GM20000 (cell line): ENCODE data around the gene CDKN2C.
"Not testable (repeated sequence)": the region's sequence is repeated elsewhere in the genome, so short reads cannot be mapped to it uniquely, and the experiment has no call there.

ENCODE experiments used
- DNase-seq: peaks from one replicate; pipeline ENCODE4 v3.0.0; 2012; ENCODE audit warnings: low spot score
- TF ChIP-seq, protein P1 (sequence below): IDR thresholded peaks from 2 replicates; pipeline ENCODE4 v1.5.1; 2012; ENCODE audit warnings: mild to moderate bottlenecking, control low read depth; ENCODE audit errors: extremely low read depth, missing control alignments

CDKN2C gene

GRCh38 chr1:50930965-50931737, 38.9 kb upstream of the CDKN2C start:
- DNase-seq = no peak
- TF ChIP-seq, protein P1, sequence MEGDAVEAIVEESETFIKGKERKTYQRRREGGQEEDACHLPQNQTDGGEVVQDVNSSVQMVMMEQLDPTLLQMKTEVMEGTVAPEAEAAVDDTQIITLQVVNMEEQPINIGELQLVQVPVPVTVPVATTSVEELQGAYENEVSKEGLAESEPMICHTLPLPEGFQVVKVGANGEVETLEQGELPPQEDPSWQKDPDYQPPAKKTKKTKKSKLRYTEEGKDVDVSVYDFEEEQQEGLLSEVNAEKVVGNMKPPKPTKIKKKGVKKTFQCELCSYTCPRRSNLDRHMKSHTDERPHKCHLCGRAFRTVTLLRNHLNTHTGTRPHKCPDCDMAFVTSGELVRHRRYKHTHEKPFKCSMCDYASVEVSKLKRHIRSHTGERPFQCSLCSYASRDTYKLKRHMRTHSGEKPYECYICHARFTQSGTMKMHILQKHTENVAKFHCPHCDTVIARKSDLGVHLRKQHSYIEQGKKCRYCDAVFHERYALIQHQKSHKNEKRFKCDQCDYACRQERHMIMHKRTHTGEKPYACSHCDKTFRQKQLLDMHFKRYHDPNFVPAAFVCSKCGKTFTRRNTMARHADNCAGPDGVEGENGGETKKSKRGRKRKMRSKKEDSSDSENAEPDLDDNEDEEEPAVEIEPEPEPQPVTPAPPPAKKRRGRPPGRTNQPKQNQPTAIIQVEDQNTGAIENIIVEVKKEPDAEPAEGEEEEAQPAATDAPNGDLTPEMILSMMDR = no peak

- DNase-seq = not testable (repeated sequence)
Measured at GRCh38 chr1:50932043-50932442, 38.0 kb upstream of the CDKN2C start.

DNA sequence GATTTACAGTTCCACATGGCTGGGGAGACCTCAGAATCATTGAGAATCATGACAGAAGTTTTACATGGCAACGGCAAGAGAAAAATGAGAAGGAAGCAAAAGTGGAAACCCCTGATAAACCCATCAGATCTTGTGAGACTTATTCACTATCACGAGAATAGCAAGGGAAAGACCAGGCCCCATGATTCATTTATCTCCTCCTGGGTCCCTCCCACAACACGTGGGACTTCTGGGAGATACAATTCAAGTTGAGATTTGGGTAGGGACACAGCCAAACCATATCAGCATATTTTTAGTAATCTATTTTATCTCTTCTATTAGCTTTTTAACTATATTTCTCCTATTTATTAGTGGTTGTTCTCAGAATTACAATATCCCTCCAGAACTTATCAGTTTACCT, 36.3 kb upstream of the CDKN2C start:
- not testable (repeated sequence) for DNase-seq

DNA sequence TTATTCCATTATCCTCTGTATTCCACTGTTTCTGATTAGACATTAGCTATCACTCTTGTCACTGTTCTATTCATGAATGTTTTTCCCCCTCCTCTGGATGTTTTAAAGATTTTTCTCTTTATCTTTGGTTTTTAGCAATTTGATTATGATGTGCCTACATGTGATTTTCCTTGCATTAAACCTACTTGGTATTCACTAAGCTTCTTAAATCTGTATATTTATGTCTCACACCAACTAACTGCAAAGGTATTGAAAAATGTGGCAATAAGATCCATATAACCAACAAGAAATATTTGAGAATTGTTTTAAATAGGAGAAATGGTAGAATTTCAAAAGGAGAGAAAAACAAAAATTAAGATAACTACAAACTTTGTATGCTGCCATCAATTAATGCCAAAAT, 35.2 kb upstream of the CDKN2C start:
- TF ChIP-seq, protein P1 = no peak
- DNase-seq = no peak

DNA sequence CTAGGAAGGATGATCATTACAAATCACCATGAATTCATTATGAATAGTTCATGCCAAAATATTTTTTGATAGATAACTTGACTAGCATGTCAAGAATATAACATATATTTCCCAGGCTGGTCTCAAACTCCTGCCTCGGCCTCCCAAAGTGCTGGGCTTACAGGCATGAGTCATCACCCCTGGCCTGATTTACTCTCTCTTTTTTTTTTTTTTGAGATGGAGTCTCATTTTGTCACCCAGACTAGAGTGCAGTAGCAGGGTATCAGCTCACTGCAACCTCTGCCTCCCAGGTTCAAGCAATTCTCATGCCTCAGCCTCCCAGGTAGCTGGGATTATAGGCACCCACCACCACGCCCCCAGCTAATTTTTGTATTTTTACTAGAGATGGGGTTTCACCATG, 34.8 kb upstream of the CDKN2C start:
- DNase-seq = not testable (repeated sequence)

- no peak for DNase-seq
- TF ChIP-seq, protein P1 = no peak
Measured at GRCh38 chr1:50936321-50936720, 33.7 kb upstream of the CDKN2C start.

GRCh38 chr1:50940291-50940690, 29.8 kb upstream of the CDKN2C start:
- DNase-seq = no peak
- TF ChIP-seq, protein P1 = no peak

- no peak for DNase-seq
- TF ChIP-seq, protein P1 = no peak
Measured at GRCh38 chr1:50942334-50942733, 27.7 kb upstream of the CDKN2C start.

DNA sequence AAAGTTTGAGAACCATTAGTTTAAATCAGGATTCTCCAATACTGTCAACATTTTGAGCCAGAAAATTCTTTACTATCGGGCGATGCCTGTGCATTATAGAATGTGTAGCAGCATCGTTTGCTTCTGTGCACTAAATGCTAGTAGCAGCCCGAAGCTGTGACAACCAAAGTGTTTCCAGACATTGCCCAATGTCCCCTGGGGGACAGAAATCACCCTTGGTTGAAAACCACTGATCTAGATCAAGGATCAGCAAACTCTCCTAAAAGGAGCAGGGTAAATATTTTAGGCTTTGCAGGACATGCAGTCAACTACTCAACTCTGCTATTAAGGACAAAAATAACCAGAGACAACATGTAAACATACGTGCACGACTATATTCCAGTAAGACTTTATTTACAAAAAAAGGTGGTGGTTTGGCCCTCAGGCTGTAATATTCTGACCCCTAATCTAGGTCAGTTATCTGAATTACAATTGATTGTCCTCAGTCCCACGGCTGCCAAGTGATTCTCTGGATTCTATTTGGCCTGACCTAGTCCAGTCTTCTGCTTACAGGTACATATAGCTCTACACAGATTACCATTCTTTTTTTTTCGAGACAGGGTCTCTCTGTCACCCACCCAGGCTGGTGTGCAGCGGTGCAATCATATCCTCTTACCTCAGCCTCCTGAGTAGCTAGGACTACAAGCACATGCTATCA, 20.6 kb upstream of the CDKN2C start:
- TF ChIP-seq, protein P1 = no peak
- no peak for DNase-seq
